Measurements from ENCODE around the gene FOXL3. TPM values are rescaled to one million over a fixed set of nuclear protein-coding genes. Genes with fewer than 3 reads are reported as not detected.

The FOXL3 gene
- total and polyA plus RNA-seq, 12 donors = not detected

DNA sequence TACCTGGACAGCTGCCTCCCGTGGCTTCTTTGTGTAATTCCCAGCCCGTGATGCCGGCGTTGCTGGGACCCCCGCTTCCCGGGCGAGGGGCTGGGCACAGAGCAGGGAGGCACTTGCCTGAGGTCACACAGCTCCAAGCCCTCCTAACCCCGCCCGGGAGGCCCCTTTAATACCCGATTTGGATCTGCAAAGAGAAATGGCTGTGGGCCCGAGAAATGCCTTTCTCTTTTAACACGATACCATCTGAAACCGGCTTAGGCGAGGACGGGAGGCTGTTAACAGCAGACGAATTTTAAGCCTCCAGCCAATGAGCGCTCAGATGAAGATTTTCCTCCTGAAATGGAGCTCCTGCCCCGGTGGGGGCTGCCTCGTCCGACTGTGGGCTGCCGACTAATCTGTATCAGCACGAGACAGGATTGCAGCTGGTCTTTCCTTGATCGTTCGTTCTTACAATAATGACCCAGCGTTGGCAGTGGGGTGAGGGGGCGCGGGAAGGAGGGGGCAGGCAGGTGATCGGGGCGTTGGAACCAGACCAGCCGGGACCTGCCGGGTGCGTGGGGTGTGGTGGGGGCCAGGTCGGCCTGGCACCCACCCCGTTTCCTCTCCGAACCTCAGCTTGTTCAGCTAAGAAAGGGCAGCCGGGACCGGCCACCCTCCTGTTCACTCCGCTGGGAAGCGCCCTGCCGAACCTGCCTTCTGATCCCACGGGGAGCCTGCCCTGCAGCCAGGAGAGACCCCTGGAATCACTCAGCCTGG, 36.2 kb upstream of the FOXL3 start:
- ATAC-seq (no peak), DNase-seq (no peak)
- intact Hi-C loops (cut with DNase I) = no loop called here
- no peaks in the 10 kb centered on the region for H3K9me3 ChIP-seq
- H3K4me3 ChIP-seq = no peak overlapping the region
- H3K27me3 ChIP-seq = no peaks in the 10 kb centered on the region
- WGBS, 2 donors = 94 to 95% methylated on average over 41 of the region's 41 CpGs
- no peak overlapping the region for H3K27ac ChIP-seq
- TF ChIP-seq CTCF (IDR thresholded peaks at IDR 0.05) = no peak
- no peaks in the 10 kb centered on the region for H3K4me1 ChIP-seq
- H3K36me3 ChIP-seq = peaks cover 3 to 92% (median 20%) of the 10 kb centered on the region in 9 donors

GRCh38 chr7:254337-255037, 35.5 kb upstream of the FOXL3 start:
- no peak for DNase-seq
- TF ChIP-seq CTCF (IDR thresholded peaks at IDR 0.05) = no peak
- no peaks in the 10 kb centered on the region for H3K4me1 ChIP-seq
- intact Hi-C loops (cut with DNase I) = no loop called here
- ATAC-seq = no peak
- H3K27ac ChIP-seq = no peak overlapping the region
- H3K9me3 ChIP-seq = no peaks in the 10 kb centered on the region
- no peaks in the 10 kb centered on the region for H3K27me3 ChIP-seq
- H3K36me3 ChIP-seq = peaks cover 0 to 92% (median 18%) of the 10 kb centered on the region in 9 donors
- WGBS, 2 donors = 93 to 98% methylated on average over 31 of the region's 31 CpGs
- H3K4me3 ChIP-seq = no peak overlapping the region

DNA sequence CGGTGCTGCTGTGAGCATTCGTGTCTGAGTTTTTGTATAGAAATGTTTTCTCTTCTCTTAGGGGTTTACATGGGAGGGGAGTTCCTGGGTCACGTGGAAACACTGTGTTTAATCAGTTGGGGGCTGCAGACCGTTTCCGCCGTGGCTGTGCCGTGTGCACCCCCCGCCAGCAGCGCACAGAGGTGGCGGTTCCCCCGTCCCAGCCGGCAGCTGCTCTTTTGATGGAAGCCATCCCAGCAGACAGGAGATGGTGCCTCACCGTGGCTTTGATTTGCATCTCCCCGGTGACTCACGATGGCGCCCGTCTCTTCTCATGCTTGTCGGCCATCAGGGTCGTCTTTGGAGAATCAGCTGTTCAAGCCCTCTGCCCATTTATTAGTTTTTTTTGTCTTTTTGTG, 34.9 kb upstream of the FOXL3 start:
- WGBS, 2 donors = 95 to 97% methylated on average over 19 of the region's 19 CpGs
- Histone ChIP-seq H3K9me3 (no peaks in the 10 kb centered on the region), H3K36me3 (peaks cover 0 to 92% (median 23%) of the 10 kb centered on the region in 9 donors), H3K4me3 (no peak overlapping the region), H3K27ac (no peak overlapping the region), H3K4me1 (no peaks in the 10 kb centered on the region), H3K27me3 (no peaks in the 10 kb centered on the region)
- DNase-seq (no peak), ATAC-seq (no peak)
- intact Hi-C loops (cut with DNase I) = no loop called here
- no peak for TF ChIP-seq CTCF (IDR thresholded peaks at IDR 0.05)

- H3K4me3 ChIP-seq = no peak overlapping the region
- peaks cover 0 to 1% (median 0%) of the 10 kb centered on the region in 11 donors for H3K9me3 ChIP-seq
- intact Hi-C loops (cut with DNase I) = no loop called here
- ATAC-seq (no peak), DNase-seq (no peak)
- H3K27ac ChIP-seq = no peak overlapping the region
- H3K36me3 ChIP-seq = peaks cover 0 to 92% (median 30%) of the 10 kb centered on the region in 9 donors
- no peaks in the 10 kb centered on the region for H3K27me3 ChIP-seq
- H3K4me1 ChIP-seq = no peaks in the 10 kb centered on the region
- no peak for TF ChIP-seq CTCF (IDR thresholded peaks at IDR 0.05)
- WGBS, 2 donors = 95 to 96% methylated on average over 44 of the region's 44 CpGs
Observed at GRCh38 chr7:255721-256361, 34.1 kb upstream of the FOXL3 start.
